K562 (cell line): Measurements from ENCODE around the gene OBSCN.

Source experiments
- ARNT ChIP-seq, 2 experiments: fragments of 450-650 bp; IDR thresholded peaks; 2 replicates each; pipeline ENCODE4 v1.6.1; 2016; ENCODE audit warnings: mild to moderate bottlenecking in 1 of 2
- ETV5 ChIP-seq: sonication (generic); formaldehyde crosslinking; IDR thresholded peaks from 2 replicates; pipeline ENCODE4 v1.4.0; 2020; ENCODE audit warnings: low read depth, mild to moderate bottlenecking, missing genetic modification reagents
- HCFC1 ChIP-seq: IDR thresholded peaks from 2 replicates; pipeline ENCODE4 v1.6.1; 2012; ENCODE audit warnings: low read depth, low read length, improper control_type of control experiment
- JUND ChIP-seq, 2 experiments: IDR thresholded peaks; 2 replicates in 1 of 2; 3 replicates in 1 of 2; pipeline ENCODE4 v1.6.1; 2011; ENCODE audit warnings: borderline replicate concordance in 2 of 2, low read depth in 2 of 2, low read length in 2 of 2, improper control_type of control experiment in 1 of 2, missing biosample characterization in 1 of 2, missing genetic modification characterization in 1 of 2, missing genetic modification reagents in 1 of 2
- KDM5B ChIP-seq: fragments of 200-600 bp; sonication (generic); IDR thresholded peaks from 2 replicates; pipeline ENCODE4 v1.6.1; 2012; ENCODE audit warnings: low read depth, mild to moderate bottlenecking, moderate library complexity, low read length, control low read depth, inconsistent platforms; ENCODE audit not compliant: insufficient replicate concordance
- NCOA6 ChIP-seq: fragments of 450-650 bp; IDR thresholded peaks from 2 replicates; pipeline ENCODE4 v1.6.1; 2017; ENCODE audit warnings: mild to moderate bottlenecking
- POLR2AphosphoS5 ChIP-seq: IDR thresholded peaks from 2 replicates; pipeline ENCODE4 v1.6.1; 2011; ENCODE audit warnings: mild to moderate bottlenecking, low read depth, low read length, moderate library complexity; ENCODE audit not compliant: control insufficient read depth, insufficient read depth
- ZBTB7A ChIP-seq: IDR thresholded peaks from 2 replicates; pipeline ENCODE4 v1.6.1; 2011; ENCODE audit warnings: low read depth, mild to moderate bottlenecking, low read length, moderate library complexity, borderline replicate concordance; ENCODE audit not compliant: control insufficient read depth
- TF ChIP-seq, protein P1 (sequence below), 3 experiments: IDR thresholded peaks in 2 of 3; conservative IDR thresholded peaks in 1 of 3; 2 replicates each; pipeline ENCODE4 v1.5.1; 2011 to 2012; ENCODE audit warnings: low read length in 3 of 3, mild to moderate bottlenecking in 3 of 3, control low read depth in 2 of 3, improper control_type of control experiment in 1 of 3, inconsistent platforms in 1 of 3, low read depth in 1 of 3, mixed read lengths in 1 of 3, moderate library complexity in 1 of 3; ENCODE audit not compliant: insufficient read depth in 2 of 3
- TF ChIP-seq, protein P2 (sequence below): IDR thresholded peaks from 2 replicates; pipeline ENCODE4 v1.6.1; 2016; ENCODE audit warnings: missing genetic modification characterization, missing compliant biosample characterization
- TF ChIP-seq, protein P3 (sequence below): IDR thresholded peaks from 3 replicates; pipeline ENCODE4 v1.6.1; 2011; ENCODE audit warnings: borderline replicate concordance, mild to moderate bottlenecking; ENCODE audit not compliant: insufficient read length, insufficient read depth
- TF ChIP-seq, protein P4 (sequence below): sonication (generic); formaldehyde crosslinking; IDR thresholded peaks from 2 replicates; pipeline ENCODE4 v1.8.0; 2022; ENCODE audit warnings: mild to moderate bottlenecking, missing genetic modification reagents, borderline replicate concordance

DNA sequence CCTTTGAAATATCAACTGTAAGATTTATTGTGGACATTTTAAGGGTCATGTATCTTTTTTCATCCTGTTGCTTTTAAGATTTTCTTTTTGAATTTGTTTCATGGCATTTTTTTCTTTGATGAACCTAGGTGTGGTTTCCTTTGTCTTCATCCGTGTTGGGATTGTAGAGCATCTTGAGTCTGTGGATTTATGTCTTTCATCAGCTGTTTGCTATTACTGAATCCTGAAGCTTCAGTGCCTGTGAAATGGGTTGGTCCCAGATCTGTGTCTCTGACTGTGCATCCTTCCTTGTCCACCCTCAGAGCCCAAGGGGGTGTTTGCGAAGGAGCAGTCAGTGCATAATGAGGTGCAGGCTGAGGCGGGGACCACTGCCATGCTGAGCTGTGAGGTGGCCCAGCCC is 37.3 kb downstream of the OBSCN start:
- TF ChIP-seq, protein P1, sequence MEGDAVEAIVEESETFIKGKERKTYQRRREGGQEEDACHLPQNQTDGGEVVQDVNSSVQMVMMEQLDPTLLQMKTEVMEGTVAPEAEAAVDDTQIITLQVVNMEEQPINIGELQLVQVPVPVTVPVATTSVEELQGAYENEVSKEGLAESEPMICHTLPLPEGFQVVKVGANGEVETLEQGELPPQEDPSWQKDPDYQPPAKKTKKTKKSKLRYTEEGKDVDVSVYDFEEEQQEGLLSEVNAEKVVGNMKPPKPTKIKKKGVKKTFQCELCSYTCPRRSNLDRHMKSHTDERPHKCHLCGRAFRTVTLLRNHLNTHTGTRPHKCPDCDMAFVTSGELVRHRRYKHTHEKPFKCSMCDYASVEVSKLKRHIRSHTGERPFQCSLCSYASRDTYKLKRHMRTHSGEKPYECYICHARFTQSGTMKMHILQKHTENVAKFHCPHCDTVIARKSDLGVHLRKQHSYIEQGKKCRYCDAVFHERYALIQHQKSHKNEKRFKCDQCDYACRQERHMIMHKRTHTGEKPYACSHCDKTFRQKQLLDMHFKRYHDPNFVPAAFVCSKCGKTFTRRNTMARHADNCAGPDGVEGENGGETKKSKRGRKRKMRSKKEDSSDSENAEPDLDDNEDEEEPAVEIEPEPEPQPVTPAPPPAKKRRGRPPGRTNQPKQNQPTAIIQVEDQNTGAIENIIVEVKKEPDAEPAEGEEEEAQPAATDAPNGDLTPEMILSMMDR (IDR thresholded peaks at IDR 0.05 in 2 of 3, conservative IDR thresholded peaks at IDR 0.05 in 1 of 3; ENCODE audit: insufficient read depth in 2 of 3, low read depth in 1 of 3, low read length in 3 of 3), result no peak
- TF ChIP-seq, protein P2, sequence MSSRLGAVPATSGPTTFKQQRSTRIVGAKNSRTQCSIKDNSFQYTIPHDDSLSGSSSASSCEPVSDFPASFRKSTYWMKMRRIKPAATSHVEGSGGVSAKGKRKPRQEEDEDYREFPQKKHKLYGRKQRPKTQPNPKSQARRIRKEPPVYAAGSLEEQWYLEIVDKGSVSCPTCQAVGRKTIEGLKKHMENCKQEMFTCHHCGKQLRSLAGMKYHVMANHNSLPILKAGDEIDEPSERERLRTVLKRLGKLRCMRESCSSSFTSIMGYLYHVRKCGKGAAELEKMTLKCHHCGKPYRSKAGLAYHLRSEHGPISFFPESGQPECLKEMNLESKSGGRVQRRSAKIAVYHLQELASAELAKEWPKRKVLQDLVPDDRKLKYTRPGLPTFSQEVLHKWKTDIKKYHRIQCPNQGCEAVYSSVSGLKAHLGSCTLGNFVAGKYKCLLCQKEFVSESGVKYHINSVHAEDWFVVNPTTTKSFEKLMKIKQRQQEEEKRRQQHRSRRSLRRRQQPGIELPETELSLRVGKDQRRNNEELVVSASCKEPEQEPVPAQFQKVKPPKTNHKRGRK (tag), result no peak
- TF ChIP-seq NCOA6 (no peak), ETV5 (CRISPR knock-in tag) (no peak), ZBTB7A (no peak), KDM5B (no peak), JUND (IDR thresholded peaks at IDR 0.05; ENCODE audit: borderline replicate concordance, low read depth, low read length) (no peak), JUND (tag; IDR thresholded peaks at IDR 0.05; ENCODE audit: borderline replicate concordance, low read depth, low read length) (no peak), ARNT (IDR thresholded peaks at IDR 0.05) (no peak), POLR2AphosphoS5 (no peak), HCFC1 (no peak)
- TF ChIP-seq, protein P3, sequence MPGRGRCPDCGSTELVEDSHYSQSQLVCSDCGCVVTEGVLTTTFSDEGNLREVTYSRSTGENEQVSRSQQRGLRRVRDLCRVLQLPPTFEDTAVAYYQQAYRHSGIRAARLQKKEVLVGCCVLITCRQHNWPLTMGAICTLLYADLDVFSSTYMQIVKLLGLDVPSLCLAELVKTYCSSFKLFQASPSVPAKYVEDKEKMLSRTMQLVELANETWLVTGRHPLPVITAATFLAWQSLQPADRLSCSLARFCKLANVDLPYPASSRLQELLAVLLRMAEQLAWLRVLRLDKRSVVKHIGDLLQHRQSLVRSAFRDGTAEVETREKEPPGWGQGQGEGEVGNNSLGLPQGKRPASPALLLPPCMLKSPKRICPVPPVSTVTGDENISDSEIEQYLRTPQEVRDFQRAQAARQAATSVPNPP, result no peak
- TF ChIP-seq, protein P4, sequence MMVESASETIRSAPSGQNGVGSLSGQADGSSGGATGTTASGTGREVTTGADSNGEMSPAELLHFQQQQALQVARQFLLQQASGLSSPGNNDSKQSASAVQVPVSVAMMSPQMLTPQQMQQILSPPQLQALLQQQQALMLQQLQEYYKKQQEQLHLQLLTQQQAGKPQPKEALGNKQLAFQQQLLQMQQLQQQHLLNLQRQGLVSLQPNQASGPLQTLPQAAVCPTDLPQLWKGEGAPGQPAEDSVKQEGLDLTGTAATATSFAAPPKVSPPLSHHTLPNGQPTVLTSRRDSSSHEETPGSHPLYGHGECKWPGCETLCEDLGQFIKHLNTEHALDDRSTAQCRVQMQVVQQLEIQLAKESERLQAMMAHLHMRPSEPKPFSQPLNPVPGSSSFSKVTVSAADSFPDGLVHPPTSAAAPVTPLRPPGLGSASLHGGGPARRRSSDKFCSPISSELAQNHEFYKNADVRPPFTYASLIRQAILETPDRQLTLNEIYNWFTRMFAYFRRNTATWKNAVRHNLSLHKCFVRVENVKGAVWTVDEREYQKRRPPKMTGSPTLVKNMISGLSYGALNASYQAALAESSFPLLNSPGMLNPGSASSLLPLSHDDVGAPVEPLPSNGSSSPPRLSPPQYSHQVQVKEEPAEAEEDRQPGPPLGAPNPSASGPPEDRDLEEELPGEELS (CRISPR knock-in tag), result no peak
